Measurements from ENCODE around the gene AP1S3.

The AP1S3 gene

DNA sequence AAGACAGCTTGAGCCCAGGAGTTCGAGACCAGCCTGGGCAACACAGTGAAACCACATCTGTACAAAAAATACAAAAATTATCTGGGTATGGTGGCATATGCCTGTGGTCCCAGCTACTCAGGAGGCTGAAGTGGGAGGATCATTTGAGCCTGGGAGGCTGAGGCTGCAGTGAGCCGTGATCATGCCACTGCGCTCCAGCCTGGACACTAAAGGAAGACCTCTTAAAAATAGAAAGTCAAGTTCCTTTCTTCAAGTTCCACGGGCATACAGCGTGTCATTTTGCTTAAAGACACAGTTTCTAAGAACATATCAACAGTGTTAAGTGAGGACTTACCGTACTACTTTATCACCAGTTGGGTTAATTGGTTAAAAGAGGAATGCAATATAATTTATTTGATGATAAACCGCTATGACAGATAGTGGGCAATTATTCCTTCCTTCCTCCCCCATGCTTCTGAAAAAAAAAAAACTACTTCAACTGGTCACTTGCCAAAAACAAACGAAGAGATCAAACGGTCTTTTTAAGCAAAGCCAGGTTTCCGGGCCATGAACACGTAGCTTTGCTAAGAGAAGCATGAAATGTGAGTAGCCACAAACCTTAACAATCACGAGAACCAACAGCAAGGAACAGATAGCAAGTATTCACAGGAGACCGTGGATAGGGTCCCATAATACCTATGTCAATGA, 21.4 kb downstream of the AP1S3 start:
- peak; percentile 50 for ATAC-seq
- TF ChIP-seq ISL1 (CRISPR knock-in tag; IDR thresholded peaks at IDR 0.05) (peak; percentile 31; the same call in 1 of the 2 replicates), BACH2 (CRISPR knock-in tag; IDR thresholded peaks at IDR 0.05; ENCODE audit: borderline replicate concordance) (no peak)

DNA sequence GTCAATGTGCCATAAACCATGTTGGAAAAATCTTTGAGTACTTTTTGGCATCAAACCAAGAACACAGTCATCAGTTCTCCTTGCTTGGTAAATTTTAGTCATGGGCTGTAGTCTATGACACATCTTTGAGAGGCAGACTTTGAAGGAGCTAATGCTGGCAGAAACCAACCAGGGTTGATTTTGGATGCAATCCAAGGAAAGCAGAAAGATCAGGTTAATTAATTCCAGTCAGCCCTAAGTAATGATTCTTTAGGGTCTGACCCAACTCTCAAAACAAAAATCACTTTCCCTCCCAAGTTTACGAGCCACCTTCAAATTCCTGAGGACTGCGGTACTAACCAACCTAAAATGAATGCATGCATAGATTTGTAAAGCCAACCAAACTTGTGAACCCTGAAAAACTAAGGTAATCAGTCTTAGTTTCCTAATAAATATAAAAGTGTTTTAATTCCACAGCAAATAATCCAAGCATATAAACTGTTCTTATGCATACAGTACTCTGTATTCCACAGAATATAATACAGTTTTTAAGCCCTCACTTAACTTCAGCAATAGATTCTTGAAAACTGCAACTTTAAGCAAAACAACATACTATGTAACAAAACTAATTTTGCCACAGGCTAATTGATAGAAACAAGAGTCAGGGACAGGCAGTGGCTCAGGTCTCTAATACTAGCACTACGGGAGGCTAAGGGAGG, 22.0 kb downstream of the AP1S3 start:
- TF ChIP-seq ISL1 (CRISPR knock-in tag; IDR thresholded peaks at IDR 0.05) (peak; percentile 89), ZC3H10 (CRISPR knock-in tag; IDR thresholded peaks at IDR 0.05) (no peak), BACH2 (CRISPR knock-in tag; IDR thresholded peaks at IDR 0.05; ENCODE audit: borderline replicate concordance) (no peak), GLIS3 (CRISPR knock-in tag; IDR thresholded peaks at IDR 0.05) (0 out of 2 replicates have a peak, but pooled peaks have one; percentile 18), RARB (CRISPR knock-in tag; IDR thresholded peaks at IDR 0.05) (no peak)
- TF ChIP-seq, protein P1, sequence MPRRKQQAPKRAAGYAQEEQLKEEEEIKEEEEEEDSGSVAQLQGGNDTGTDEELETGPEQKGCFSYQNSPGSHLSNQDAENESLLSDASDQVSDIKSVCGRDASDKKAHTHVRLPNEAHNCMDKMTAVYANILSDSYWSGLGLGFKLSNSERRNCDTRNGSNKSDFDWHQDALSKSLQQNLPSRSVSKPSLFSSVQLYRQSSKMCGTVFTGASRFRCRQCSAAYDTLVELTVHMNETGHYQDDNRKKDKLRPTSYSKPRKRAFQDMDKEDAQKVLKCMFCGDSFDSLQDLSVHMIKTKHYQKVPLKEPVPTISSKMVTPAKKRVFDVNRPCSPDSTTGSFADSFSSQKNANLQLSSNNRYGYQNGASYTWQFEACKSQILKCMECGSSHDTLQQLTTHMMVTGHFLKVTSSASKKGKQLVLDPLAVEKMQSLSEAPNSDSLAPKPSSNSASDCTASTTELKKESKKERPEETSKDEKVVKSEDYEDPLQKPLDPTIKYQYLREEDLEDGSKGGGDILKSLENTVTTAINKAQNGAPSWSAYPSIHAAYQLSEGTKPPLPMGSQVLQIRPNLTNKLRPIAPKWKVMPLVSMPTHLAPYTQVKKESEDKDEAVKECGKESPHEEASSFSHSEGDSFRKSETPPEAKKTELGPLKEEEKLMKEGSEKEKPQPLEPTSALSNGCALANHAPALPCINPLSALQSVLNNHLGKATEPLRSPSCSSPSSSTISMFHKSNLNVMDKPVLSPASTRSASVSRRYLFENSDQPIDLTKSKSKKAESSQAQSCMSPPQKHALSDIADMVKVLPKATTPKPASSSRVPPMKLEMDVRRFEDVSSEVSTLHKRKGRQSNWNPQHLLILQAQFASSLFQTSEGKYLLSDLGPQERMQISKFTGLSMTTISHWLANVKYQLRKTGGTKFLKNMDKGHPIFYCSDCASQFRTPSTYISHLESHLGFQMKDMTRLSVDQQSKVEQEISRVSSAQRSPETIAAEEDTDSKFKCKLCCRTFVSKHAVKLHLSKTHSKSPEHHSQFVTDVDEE (CRISPR knock-in tag; IDR thresholded peaks at IDR 0.05) = 0 out of 2 replicates have a peak, but pooled peaks have one; percentile 37
- ATAC-seq = peak; percentile 87

DNA sequence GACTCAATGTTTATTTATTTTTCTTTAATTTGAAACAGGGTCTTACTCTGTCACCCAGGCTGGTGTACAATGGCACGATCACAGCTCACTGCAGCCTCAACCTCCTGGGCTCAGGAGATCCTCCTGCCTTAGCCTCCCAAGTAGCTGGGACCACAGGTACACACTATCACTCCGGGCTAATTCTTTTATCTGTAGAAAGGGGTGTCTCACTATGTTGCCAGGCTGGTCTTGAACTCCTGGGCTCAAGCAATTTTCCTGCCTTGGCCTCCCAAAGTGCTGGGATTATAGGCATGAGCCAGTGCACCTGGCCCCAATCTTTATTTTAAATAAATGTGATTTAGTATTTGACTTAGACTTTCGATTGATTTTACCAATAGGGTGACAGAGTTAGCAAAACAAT, 22.6 kb downstream of the AP1S3 start:
- ATAC-seq = peak; percentile 24
- TF ChIP-seq ZFP3 (CRISPR knock-in tag; IDR thresholded peaks at IDR 0.05) = 0 out of 2 replicates have a peak, but pooled peaks have one; percentile 18

DNA sequence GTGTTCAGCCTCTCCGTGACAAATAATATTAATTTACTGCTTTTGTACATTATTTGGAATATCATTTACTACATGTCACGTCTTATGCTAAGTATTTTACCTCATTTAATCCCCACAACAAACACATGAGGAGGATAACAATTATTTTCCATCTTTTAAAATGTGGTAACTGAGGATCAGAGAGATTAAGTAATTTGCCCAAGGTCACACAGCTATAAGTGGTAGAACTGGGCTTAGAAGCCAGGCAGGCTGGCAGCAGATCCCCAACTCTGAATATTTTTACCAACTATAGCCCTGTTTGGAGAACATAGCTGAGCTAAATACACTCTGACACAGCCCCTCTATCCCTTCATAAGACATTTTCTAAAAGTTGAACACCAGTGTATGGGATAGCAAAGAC, 24.1 kb downstream of the AP1S3 start:
- no peak for ATAC-seq

More for the DNA sequence above, 24.1 kb downstream of the AP1S3 start:
- TF ChIP-seq ZC3H10 (CRISPR knock-in tag; IDR thresholded peaks at IDR 0.05) (no peak), ZFP3 (CRISPR knock-in tag; IDR thresholded peaks at IDR 0.05) (no peak), ZNF565 (CRISPR knock-in tag; conservative IDR thresholded peaks at IDR 0.05; ENCODE audit: low read depth) (no peak), CSDC2 (CRISPR knock-in tag; IDR thresholded peaks at IDR 0.05) (no peak), TOX (CRISPR knock-in tag; IDR thresholded peaks at IDR 0.05; ENCODE audit: borderline replicate concordance) (no peak), BACH2 (CRISPR knock-in tag; IDR thresholded peaks at IDR 0.05; ENCODE audit: borderline replicate concordance) (no peak), ARNTL (CRISPR knock-in tag; IDR thresholded peaks at IDR 0.05; ENCODE audit: borderline replicate concordance, low read depth) (no peak), OSR1 (CRISPR knock-in tag; IDR thresholded peaks at IDR 0.05) (no peak), PPARA (CRISPR knock-in tag; IDR thresholded peaks at IDR 0.05; ENCODE audit: borderline replicate concordance) (no peak), RARB (CRISPR knock-in tag; IDR thresholded peaks at IDR 0.05) (no peak), ESRRG (CRISPR knock-in tag; IDR thresholded peaks at IDR 0.05) (no peak), ZNF8 (CRISPR knock-in tag; IDR thresholded peaks at IDR 0.05) (no peak), ZNF70 (CRISPR knock-in tag; IDR thresholded peaks at IDR 0.05) (no peak), ZFP30 (CRISPR knock-in tag; IDR thresholded peaks at IDR 0.05) (no peak)
- TF ChIP-seq, protein P2, sequence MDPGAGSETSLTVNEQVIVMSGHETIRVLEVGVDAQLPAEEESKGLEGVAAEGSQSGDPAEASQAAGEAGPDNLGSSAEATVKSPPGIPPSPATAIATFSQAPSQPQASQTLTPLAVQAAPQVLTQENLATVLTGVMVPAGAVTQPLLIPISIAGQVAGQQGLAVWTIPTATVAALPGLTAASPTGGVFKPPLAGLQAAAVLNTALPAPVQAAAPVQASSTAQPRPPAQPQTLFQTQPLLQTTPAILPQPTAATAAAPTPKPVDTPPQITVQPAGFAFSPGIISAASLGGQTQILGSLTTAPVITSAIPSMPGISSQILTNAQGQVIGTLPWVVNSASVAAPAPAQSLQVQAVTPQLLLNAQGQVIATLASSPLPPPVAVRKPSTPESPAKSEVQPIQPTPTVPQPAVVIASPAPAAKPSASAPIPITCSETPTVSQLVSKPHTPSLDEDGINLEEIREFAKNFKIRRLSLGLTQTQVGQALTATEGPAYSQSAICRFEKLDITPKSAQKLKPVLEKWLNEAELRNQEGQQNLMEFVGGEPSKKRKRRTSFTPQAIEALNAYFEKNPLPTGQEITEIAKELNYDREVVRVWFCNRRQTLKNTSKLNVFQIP (CRISPR knock-in tag; IDR thresholded peaks at IDR 0.05; ENCODE audit: borderline replicate concordance, low read depth) = no peak
- TF ChIP-seq, protein P3, sequence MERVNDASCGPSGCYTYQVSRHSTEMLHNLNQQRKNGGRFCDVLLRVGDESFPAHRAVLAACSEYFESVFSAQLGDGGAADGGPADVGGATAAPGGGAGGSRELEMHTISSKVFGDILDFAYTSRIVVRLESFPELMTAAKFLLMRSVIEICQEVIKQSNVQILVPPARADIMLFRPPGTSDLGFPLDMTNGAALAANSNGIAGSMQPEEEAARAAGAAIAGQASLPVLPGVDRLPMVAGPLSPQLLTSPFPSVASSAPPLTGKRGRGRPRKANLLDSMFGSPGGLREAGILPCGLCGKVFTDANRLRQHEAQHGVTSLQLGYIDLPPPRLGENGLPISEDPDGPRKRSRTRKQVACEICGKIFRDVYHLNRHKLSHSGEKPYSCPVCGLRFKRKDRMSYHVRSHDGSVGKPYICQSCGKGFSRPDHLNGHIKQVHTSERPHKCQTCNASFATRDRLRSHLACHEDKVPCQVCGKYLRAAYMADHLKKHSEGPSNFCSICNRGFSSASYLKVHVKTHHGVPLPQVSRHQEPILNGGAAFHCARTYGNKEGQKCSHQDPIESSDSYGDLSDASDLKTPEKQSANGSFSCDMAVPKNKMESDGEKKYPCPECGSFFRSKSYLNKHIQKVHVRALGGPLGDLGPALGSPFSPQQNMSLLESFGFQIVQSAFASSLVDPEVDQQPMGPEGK (CRISPR knock-in tag; IDR thresholded peaks at IDR 0.05; ENCODE audit: borderline replicate concordance) = no peak
- TF ChIP-seq, protein P1 (CRISPR knock-in tag; IDR thresholded peaks at IDR 0.05) = no peak
- TF ChIP-seq, protein P4, sequence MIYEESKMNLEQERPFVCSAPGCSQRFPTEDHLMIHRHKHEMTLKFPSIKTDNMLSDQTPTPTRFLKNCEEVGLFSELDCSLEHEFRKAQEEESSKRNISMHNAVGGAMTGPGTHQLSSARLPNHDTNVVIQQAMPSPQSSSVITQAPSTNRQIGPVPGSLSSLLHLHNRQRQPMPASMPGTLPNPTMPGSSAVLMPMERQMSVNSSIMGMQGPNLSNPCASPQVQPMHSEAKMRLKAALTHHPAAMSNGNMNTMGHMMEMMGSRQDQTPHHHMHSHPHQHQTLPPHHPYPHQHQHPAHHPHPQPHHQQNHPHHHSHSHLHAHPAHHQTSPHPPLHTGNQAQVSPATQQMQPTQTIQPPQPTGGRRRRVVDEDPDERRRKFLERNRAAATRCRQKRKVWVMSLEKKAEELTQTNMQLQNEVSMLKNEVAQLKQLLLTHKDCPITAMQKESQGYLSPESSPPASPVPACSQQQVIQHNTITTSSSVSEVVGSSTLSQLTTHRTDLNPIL (CRISPR knock-in tag; IDR thresholded peaks at IDR 0.05; ENCODE audit: low read depth) = no peak

Data from SK-N-SH treated with all-trans-retinoic acid at 6 μM for 48 hours (cell line).